Spleen (tissue), 11 donors: ENCODE measurements around the gene DNMT1. TPM values are rescaled to one million over a fixed set of nuclear protein-coding genes. Genes with fewer than 3 reads are reported as not detected.

ENCODE experiments used
- DNase-seq: peaks from one replicate; pipeline ENCODE4 v3.0.0-alpha.2; 2020
- H3K27ac ChIP-seq, 8 donors: fragments of 200-600 bp; sonication (generic) in 7 of 8; 1 replicate in 4 of 8; 2 replicates in 4 of 8; pipeline versions ENCODE4 v1.5.0 to v1.8.0; 2016 to 2021; ENCODE audit warnings: inconsistent platforms in 4 of 8, mild to moderate bottlenecking in 4 of 8, moderate library complexity in 1 of 8
- H3K27me3 ChIP-seq, 7 donors: fragments of 200-600 bp; sonication (generic) in 6 of 7; replicated peaks in 1 of 7; 1 replicate in 4 of 7; 2 replicates in 3 of 7; pipeline versions ENCODE4 v1.5.0 to v1.8.0; 2016 to 2021; ENCODE audit warnings: inconsistent platforms in 3 of 7, mild to moderate bottlenecking in 1 of 7
- H3K36me3 ChIP-seq, 6 donors: fragments of 200-600 bp; sonication (generic) in 5 of 6; 1 replicate in 4 of 6; 2 replicates in 2 of 6; pipeline versions ENCODE4 v1.5.0 to v1.8.0; 2016 to 2021; ENCODE audit warnings: inconsistent platforms in 2 of 6
- H3K4me1 ChIP-seq, 6 donors: fragments of 200-600 bp; sonication (generic) in 5 of 6; 1 replicate in 3 of 6; 2 replicates in 3 of 6; pipeline versions ENCODE4 v1.5.0 to v1.8.0; 2016 to 2021; ENCODE audit warnings: inconsistent platforms in 3 of 6
- H3K4me3 ChIP-seq, 8 donors: fragments of 200-600 bp; sonication (generic) in 7 of 8; 1 replicate in 4 of 8; 2 replicates in 4 of 8; pipeline versions ENCODE4 v1.5.0 to v1.8.0; 2016 to 2021; ENCODE audit warnings: inconsistent platforms in 4 of 8, mild to moderate bottlenecking in 4 of 8, moderate library complexity in 2 of 8
- H3K9me3 ChIP-seq, 8 donors: fragments of 200-600 bp; sonication (generic) in 7 of 8; 1 replicate in 4 of 8; 2 replicates in 4 of 8; pipeline versions ENCODE4 v1.5.0 to v1.8.0; 2016 to 2021; ENCODE audit warnings: inconsistent platforms in 4 of 8
- CTCF ChIP-seq, 11 experiments: fragments of 200-600 bp in 7 of 11; fragments of 450-650 bp in 4 of 11; sonication (generic) in 4 of 11; IDR thresholded peaks in 8 of 11; conservative IDR thresholded peaks in 3 of 11; 1 replicate in 7 of 11; 2 replicates in 4 of 11; pipeline versions ENCODE4 v1.4.0 to v1.8.0; 2016 to 2021; ENCODE audit warnings: antibody characterized with exemption in 11 of 11, inconsistent platforms in 4 of 11, mild to moderate bottlenecking in 1 of 11
- POLR2A ChIP-seq, 3 donors: fragments of 450-650 bp; IDR thresholded peaks; one replicate each; pipeline ENCODE4 v1.5.1; 2017; ENCODE audit warnings: antibody characterized with exemption in 3 of 3, mild to moderate bottlenecking in 1 of 3
- POLR2AphosphoS5 ChIP-seq, 3 donors: sonication (generic); formaldehyde crosslinking; IDR thresholded peaks; one replicate each; pipeline ENCODE4 v1.5.1; 2017; ENCODE audit warnings: antibody characterized with exemption in 3 of 3
- WGBS, 5 donors: extraction: QIAGEN DNeasy Blood & Tissue Kit in 3 of 5; methylation state at CpG; one replicate each; pipeline versions ENCODE4 v1.1.5 to v1.1.7; 2013 to 2018; 5-methylcytosine and 5-hydroxymethylcytosine counted together
- intact Hi-C: fragments of 100-400 bp; cut with DNase I; formaldehyde crosslinking; loops from one replicate; pipeline ENCODE4 v1.15.0; 2023; ENCODE audit warnings: low total_unique reads
- microRNA-seq, 3 donors: library from miRNA; unstranded; fragments of <30 nt; microRNA quantifications; one replicate each; pipeline versions ENCODE4 to v1.1.0, GENCODE V29; 2019 to 2020
- polyA plus RNA-seq, 3 donors: library from polyadenylated mRNA; stranded (reverse); fragments of 200-250 nt; gene quantifications; one replicate each; pipeline ENCODE4 v1.2.1, GENCODE V29; 2013
- small RNA-seq, 4 donors: library from RNA; depleted of rRNA; stranded (forward); fragments of <200 nt; gene quantifications; one replicate each; pipeline ENCODE3, GENCODE V24; 2016
- total RNA-seq, 7 donors: library from RNA; depleted of rRNA in 3 of 7; stranded (reverse); fragments of >200 nt in 3 of 7; fragmentation: NEBNext Ultra II Directional in 4 of 7; extraction: Animal tissue kit (Norgen Biotek cat#: 25700) in 4 of 7; gene quantifications; one replicate each; pipeline versions ENCODE4 v1.1.0 to v1.2.1, GENCODE V29; 2016 to 2021
- donor health status: healthy with polysubstance abuse.
- donor health status: DM: no; HTN: no; CAD: no; lungs with moderate emphysema.
- donor health status: DM: no; HTN: no; CAD: no.
- donor health status: Bipolar disorder and iron deficiency.
- donor health status: healthy.
- donor health status: DM: no; HTN: no; CAD: no.
- donor health status: DM: yes; HTN: yes; CAD: no.

The DNMT1 gene
- total and polyA plus RNA-seq, 10 donors = 40.6 to 131 (median 71.8) TPM

DNA sequence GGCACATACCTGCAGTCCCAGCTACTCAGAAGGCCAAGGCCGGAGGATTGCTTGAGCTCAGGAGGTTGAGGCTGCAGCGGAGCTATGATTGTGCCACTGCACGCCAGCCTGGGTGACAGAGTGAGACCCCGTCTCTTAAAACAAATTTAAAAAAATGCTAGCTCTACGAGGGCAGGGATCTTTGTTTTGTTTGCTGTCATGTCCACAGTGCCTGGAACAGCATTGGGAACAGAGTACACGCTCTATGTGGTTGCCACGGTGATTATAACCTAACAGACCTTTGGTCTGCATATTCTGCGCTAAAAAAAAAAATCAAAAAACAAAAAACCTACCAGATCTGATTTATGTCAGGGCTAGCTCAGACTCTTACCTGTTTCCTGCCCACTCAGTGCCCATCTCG lies 110.8 kb downstream of the DNMT1 start:
- intact Hi-C loops = no loop called here

More for the DNA sequence above, 110.8 kb downstream of the DNMT1 start:
- peaks cover 0 to 6% (median under 1%) of the 10 kb centered on the region in 6 donors for H3K36me3 ChIP-seq
- no peaks in the 10 kb centered on the region for H3K9me3 ChIP-seq
- no peak for DNase-seq
- H3K4me1 ChIP-seq = peaks cover 0 to 23% (median 17%) of the 10 kb centered on the region in 6 donors
- WGBS, 5 donors = 77 to 84% (median 79%) methylated on average over 9 of the region's 9 CpGs
- H3K27ac ChIP-seq = no peak overlapping the region
- no peak overlapping the region for H3K4me3 ChIP-seq
- TF ChIP-seq POLR2A (IDR thresholded peaks at IDR 0.05) (no peak), POLR2AphosphoS5 (IDR thresholded peaks at IDR 0.05) (no peak), CTCF (IDR thresholded peaks at IDR 0.05 in 8 of 11, conservative IDR thresholded peaks at IDR 0.05 in 3 of 11) (no peak)
- H3K27me3 ChIP-seq = no peaks in the 10 kb centered on the region

Small RNAs within 50 kb of the gene (microRNA-seq; reads per million reads assigned to microRNA genes)
- gene MIR4322 = 0 reads per million in 3 donors

Small RNAs within 50 kb of the gene (small RNA-seq; reads per million reads assigned to genes)
- gene MIR4322 = 0 reads per million in 4 donors
- gene SNORD105 = 41.8 to 74.5 (median 45.5) reads per million in 4 donors
- 1,460 to 2,903 (median 1,808) reads per million in 4 donors for gene SNORD105B

Other genes with a start within 250 kb of the DNMT1 start
- 1 to 10 TPM in 3 of 7 donors, under 1 TPM in 4; 0.51 to 4.8 (median 0.70) TPM for gene COL5A3, start 184.4 kb downstream of the DNMT1 start, total RNA-seq
- 1 to 10 TPM; 1.0 to 2.2 (median 1.3) TPM for gene COL5A3, start 184.4 kb downstream of the DNMT1 start, polyA plus RNA-seq
- gene RDH8, start 181.5 kb downstream of the DNMT1 start, total RNA-seq = not detected
- not detected for gene RDH8, start 181.5 kb downstream of the DNMT1 start, polyA plus RNA-seq
- gene SHFL, start 108.6 kb downstream of the DNMT1 start, total RNA-seq = 10 to 100 TPM; 52.2 to 65.6 (median 57.8) TPM
- gene SHFL, start 108.6 kb downstream of the DNMT1 start, polyA plus RNA-seq = 10 to 100 TPM; 33.0 to 55.8 (median 42.6) TPM
- 1 to 10 TPM; 1.4 to 4.8 (median 3.4) TPM for gene ANGPTL6, start 92.3 kb downstream of the DNMT1 start, total RNA-seq
- 10 to 100 TPM; 10.6 to 18.4 (median 12.6) TPM for gene ANGPTL6, start 92.3 kb downstream of the DNMT1 start, polyA plus RNA-seq
- 10 to 100 TPM; 26.8 to 52.1 (median 40.9) TPM for gene PPAN, start 88.6 kb downstream of the DNMT1 start, total RNA-seq
- gene PPAN, start 88.6 kb downstream of the DNMT1 start, polyA plus RNA-seq = 10 to 100 TPM; 46.1 to 90.2 (median 60.3) TPM
- 10 to 100 TPM; 10.9 to 24.2 (median 18.2) TPM for gene P2RY11, start 83.3 kb downstream of the DNMT1 start, total RNA-seq
- gene P2RY11, start 83.3 kb downstream of the DNMT1 start, polyA plus RNA-seq = 10 to 100 TPM in 2 of 3 donors, 1 to 10 TPM in 1; 7.9 to 18.2 (median 14.7) TPM
- gene EIF3G, start 75.1 kb downstream of the DNMT1 start, total RNA-seq = 100 to 1,000 TPM; 165 to 209 (median 194) TPM
- gene EIF3G, start 75.1 kb downstream of the DNMT1 start, polyA plus RNA-seq = 100 to 1,000 TPM; 200 to 262 (median 213) TPM
- 1 to 10 TPM; 1.6 to 6.1 (median 3.6) TPM for gene S1PR2, start 36.4 kb upstream of the DNMT1 start, total RNA-seq
- gene S1PR2, start 36.4 kb upstream of the DNMT1 start, polyA plus RNA-seq = 1 to 10 TPM; 1.4 to 3.0 (median 1.8) TPM
- gene MRPL4, start 57.3 kb upstream of the DNMT1 start, total RNA-seq = 10 to 100 TPM; 32.7 to 52.3 (median 37.2) TPM
- 10 to 100 TPM; 31.5 to 60.5 (median 46.0) TPM for gene MRPL4, start 57.3 kb upstream of the DNMT1 start, polyA plus RNA-seq
- 100 to 1,000 TPM in 5 of 7 donors, 10 to 100 TPM in 2; 84.4 to 163 (median 116) TPM for gene ICAM1, start 76.2 kb upstream of the DNMT1 start, total RNA-seq
- gene ICAM1, start 76.2 kb upstream of the DNMT1 start, polyA plus RNA-seq = 10 to 100 TPM; 12.8 to 22.2 (median 15.1) TPM
- 1 to 10 TPM; 1.2 to 3.7 (median 1.6) TPM for gene ICAM4, start 92.0 kb upstream of the DNMT1 start, total RNA-seq
- gene ICAM4, start 92.0 kb upstream of the DNMT1 start, polyA plus RNA-seq = under 1 TPM; 0.48 to 0.57 (median 0.49) TPM
- gene ICAM5, start 95.0 kb upstream of the DNMT1 start, total RNA-seq = 1 to 10 TPM in 4 of 7 donors, under 1 TPM in 3; 0.33 to 1.4 (median 1.0) TPM
- gene ICAM5, start 95.0 kb upstream of the DNMT1 start, polyA plus RNA-seq = under 1 TPM; 0.07 to 0.29 (median 0.21) TPM
- gene ZGLP1, start 114.9 kb upstream of the DNMT1 start, total RNA-seq = 1 to 10 TPM; 2.7 to 7.0 (median 3.2) TPM
- gene ZGLP1, start 114.9 kb upstream of the DNMT1 start, polyA plus RNA-seq = 10 to 100 TPM; 11.6 to 24.1 (median 19.7) TPM
- gene FDX2, start 121.1 kb upstream of the DNMT1 start, total RNA-seq = 10 to 100 TPM in 6 of 7 donors, 1 to 10 TPM in 1; 9.1 to 28.1 (median 11.2) TPM
- 10 to 100 TPM; 16.1 to 27.9 (median 19.8) TPM for gene FDX2, start 121.1 kb upstream of the DNMT1 start, polyA plus RNA-seq
- 10 to 100 TPM; 33.1 to 45.1 (median 40.3) TPM for gene RAVER1, start 138.6 kb upstream of the DNMT1 start, total RNA-seq
- gene RAVER1, start 138.6 kb upstream of the DNMT1 start, polyA plus RNA-seq = 10 to 100 TPM in 1 of 3 donors, 1 to 10 TPM in 2; 4.8 to 18.8 (median 5.8) TPM
- gene ICAM3, start 144.7 kb upstream of the DNMT1 start, total RNA-seq = 100 to 1,000 TPM in 5 of 7 donors, 10 to 100 TPM in 2; 69.3 to 180 (median 107) TPM
- 100 to 1,000 TPM; 111 to 119 (median 112) TPM for gene ICAM3, start 144.7 kb upstream of the DNMT1 start, polyA plus RNA-seq
- 100 to 1,000 TPM; 208 to 299 (median 246) TPM for gene TYK2, start 185.6 kb upstream of the DNMT1 start, total RNA-seq
- gene TYK2, start 185.6 kb upstream of the DNMT1 start, polyA plus RNA-seq = 100 to 1,000 TPM; 159 to 422 (median 257) TPM
- gene CDC37, start 208.6 kb upstream of the DNMT1 start, total RNA-seq = 100 to 1,000 TPM; 131 to 186 (median 150) TPM
- gene CDC37, start 208.6 kb upstream of the DNMT1 start, polyA plus RNA-seq = 100 to 1,000 TPM; 142 to 387 (median 251) TPM
- gene PDE4A, start 225.6 kb upstream of the DNMT1 start, total RNA-seq = 10 to 100 TPM; 12.0 to 17.3 (median 13.3) TPM
- 1 to 10 TPM; 2.1 to 4.4 (median 3.2) TPM for gene PDE4A, start 225.6 kb upstream of the DNMT1 start, polyA plus RNA-seq